ENCODE measurements around the gene SIM2.

Gene SIM2

GRCh38 chr21:36700971-36701755, 2.2 kb downstream of the SIM2 start:
- FAIRE-seq, result no peak

GRCh38 chr21:36701756-36702621, 3.1 kb downstream of the SIM2 start:
- no peak for FAIRE-seq

DNA sequence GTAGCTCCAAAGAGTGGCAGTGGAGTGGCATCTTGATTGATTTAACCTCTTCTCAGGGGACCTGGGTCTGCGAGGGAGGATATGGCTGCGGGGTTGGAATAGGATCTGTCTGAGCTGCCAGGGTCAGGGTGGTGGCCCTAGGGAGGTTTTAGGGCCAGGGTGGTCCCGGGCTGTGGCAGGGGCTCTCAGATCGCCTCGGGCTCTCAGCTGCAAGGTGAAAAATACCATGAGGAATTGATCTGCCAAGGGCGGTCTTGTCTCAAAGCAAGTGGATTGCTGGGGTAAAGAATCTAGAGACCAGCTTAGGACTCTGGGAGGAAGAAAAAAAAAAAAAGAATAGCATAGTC, 3.7 kb downstream of the SIM2 start:
- FAIRE-seq, result no peak

DNA sequence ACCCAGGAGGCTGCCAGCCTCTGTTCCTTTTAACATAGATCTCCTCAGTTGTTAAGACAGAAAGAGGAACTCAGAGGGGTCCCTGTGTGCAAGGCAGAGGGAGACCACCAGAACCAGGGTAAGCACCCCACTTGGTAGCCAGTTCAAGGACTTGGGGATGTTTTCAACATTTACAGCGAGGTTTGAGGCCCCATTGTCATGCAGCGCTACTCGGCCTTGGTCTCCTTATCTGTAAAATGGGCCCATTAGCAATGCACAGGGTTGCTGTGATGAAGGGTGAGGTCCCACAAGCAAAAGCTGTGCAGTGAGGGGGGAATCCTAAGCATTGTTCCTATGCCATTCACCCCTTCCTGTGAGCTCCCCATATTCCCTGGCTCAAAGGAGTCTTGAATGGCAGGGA, 4.2 kb downstream of the SIM2 start:
- no peak for FAIRE-seq

DNA sequence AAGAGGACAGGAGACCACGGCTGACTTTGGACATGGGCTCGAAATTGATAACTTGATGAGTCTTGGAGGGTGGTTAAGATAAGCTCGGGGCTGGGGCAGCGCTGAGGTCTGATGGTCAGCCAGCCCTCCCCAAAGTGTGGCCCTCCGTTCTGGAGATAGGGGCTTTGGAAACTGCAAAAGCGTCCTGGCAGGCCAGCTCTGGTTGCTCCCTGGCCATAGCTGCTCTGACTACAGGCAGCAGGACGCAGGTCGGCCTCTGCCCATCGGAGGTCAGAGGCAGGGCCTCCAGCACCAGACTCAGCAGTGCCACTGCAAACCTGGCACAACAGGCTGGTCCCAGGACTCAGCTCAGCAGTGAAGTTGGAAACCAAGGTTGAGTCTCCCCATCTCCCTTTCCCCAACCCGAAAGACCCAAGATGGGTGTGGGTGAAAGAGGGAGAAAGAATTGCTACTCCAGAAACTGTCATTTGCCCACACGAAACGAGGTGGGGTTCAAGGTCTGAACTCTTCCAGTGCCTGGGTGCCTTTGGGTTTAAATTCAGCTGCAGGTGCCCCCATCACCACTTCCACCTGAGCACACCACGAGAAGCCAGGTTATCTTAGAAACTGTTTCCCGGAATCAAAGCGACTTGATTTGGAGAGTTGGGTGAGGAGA, 4.8 kb downstream of the SIM2 start:
- FAIRE-seq, result no peak

DNA sequence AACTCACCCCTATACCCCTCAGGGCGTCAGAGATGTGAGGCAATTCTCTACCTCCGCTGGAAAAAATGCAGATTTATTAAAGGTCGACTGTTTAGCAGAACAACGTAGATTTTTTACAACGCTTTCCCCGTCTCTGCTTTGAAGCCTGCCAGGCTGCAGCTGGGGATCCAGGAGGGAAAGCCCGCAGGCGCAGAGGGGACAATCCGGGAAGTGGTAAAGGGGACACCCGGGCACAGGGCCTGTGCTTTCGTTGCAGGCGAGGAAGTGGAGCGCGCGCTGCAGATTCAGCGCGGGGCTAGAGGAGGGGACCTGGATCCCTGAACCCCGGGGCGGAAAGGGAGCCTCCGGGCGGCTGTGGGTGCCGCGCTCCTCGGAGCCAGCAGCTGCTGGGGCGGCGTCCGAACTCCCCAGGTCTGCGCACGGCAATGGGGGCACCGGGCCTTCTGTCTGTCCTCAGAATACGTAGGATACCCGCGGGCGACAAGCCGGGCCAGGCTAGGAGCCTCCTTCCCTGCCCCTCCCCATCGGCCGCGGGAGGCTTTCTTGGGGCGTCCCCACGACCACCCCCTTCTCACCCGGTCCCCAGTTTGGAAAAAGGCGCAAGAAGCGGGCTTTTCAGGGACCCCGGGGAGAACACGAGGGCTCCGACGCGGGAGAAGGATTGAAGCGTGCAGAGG, 5.5 kb downstream of the SIM2 start:
- no peak for FAIRE-seq

GRCh38 chr21:36704958-36705678, 6.2 kb downstream of the SIM2 start:
- FAIRE-seq, result no peak

- FAIRE-seq, result no peak
These were observed 7.0 kb downstream of the SIM2 start for GRCh38 chr21:36705679-36706481.

DNA sequence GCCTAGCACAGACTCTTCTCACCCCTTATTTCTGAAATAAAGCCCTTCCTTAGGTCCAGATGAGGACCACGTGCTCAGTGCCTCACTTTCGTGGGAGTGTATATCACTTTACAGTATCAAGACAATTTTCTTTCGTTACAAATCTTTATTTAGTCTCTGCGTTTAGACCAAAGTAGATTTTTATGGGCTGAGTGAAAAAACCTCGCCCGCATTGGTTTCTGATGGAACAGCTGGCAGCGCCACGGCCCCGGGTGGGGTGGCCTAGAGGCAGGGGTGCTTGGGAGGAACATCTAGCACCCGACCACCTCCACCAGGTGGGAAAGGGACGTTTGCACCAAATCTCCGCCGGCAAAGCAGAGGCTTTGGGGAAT, 7.6 kb downstream of the SIM2 start:
- no peak for FAIRE-seq

DNA sequence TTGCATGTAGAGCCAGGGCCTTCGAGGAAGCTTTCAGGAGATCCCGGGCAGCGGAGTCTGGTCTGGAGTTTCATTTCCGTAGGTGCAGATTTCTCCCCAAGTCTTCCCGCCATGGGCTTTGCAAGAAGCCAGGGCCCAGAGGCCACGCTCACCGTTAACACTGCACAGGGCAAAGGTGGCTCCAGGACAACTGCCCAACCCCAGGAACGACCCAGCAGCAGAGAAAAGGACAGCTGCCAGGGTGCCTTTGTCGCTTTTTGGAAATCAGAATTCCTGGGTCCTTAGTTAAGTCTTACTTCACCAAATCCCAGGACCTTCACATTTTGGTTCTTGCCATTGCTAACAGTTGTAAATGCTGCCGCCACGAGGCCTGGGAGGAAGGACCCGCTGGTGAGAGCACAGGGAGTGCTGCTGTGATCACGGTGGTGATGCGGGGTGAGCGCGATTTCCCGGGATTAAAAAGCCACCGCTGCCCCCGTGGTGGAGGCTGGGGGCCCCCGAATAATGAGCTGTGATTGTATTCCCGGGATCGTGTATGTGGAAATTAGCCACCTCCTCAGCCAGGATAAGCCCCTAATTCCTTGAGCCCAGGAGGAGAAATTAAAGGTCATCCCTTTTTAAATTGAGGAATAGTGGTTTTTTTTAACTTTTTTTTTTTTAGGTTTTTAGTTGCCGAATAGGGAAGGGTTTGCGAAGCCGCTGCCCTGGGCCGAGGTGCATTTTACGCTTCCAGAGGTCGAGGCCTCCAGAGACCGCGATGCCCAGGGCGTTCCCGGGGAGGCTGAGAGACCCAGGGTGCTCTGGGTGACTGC, 8.2 kb downstream of the SIM2 start:
- FAIRE-seq, result no peak

DNA sequence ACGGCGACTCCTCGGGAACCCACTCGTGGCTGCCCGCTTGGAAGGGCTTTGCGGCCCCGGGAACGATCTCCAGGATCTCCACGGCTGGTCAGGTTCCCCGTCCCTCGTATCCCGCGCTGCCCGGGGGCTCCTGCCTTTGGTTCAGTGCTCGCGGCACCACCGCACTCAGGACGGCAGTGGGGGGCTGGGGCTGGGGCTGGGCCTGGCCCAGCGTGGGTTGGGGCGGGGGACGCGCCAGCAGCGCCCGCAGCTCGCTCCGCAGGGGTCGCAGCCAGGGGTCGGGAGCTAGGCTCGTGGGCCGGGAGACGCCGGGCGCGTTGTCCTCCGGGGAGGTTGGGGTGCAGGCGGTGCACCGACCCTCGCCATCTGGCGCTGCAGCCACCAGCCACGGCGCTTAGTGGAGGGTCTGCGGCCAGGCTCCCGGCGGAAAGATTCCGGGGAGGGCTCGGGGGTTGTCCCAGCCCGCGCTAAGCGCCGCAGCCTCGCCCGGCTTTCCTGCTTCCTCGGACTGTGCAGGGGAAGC, 8.9 kb downstream of the SIM2 start:
- FAIRE-seq, result no peak

DNA sequence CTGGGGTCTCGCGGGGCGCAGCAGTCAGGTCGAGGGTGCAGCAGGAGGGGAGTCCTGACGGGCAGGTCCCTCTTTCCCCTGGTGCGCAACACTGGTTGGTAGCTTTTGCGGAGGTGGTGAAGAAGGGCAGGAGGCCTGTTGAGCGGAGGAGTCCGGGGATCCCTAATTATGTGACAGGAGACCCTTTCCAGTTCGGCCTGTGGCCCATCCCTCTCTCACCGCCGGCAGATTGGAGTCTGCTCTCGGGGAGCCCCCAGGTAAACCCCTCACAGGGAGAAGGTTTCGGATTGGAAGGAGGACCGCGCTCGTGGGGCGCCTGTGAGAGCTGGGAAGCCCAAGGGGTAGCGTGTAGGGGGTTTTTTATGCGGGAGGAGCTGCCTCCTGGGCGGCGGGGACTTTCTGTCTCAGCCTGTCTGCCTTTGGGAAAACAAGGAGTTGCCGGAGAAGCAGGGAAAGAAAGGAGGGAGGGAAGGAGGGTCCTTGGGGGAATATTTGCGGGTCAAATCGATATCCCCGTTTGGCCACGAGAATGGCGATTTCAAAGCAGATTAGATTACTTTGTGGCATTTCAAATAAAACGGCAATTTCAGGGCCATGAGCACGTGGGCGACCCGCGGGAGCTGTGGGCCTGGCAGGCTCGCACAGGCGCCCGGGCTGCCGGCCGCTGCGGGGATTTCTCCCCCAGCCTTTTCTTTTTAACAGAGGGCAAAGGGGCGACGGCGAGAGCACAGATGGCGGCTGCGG, 9.5 kb downstream of the SIM2 start:
- no peak for FAIRE-seq

DNA sequence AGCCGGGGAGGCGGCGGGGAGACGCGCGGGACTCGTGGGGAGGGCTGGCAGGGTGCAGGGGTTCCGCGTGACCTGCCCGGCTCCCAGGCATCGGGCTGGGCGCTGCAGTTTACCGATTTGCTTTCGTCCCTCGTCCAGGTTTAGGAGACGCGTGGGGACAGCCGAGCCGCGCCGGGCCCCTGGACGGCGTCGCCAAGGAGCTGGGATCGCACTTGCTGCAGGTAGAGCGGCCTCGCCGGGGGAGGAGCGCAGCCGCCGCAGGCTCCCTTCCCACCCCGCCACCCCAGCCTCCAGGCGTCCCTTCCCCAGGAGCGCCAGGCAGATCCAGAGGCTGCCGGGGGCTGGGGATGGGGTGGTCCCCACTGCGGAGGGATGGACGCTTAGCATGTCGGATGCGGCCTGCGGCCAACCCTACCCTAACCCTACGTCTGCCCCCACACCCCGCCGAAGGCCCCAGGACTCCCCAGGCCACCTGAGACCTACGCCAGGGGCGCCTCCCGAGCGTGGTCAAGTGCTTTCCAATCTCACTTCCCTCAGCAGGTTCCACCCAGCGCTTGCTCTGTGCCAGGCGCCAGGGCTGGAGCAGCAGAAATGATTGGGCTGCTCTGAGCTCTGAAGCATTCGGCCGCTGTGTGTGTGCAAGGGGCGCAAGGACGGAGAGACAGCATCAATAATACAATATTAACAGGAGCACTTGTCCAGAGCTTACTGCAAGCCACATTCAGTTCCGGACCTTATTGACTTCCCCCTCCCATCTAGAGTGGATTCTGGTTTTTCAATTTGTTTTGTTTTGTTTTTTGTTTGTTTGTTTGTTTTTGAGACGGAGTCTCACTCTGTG, 10.3 kb downstream of the SIM2 start:
- FAIRE-seq, result no peak

GRCh38 chr21:36709868-36710728, 11.2 kb downstream of the SIM2 start:
- no peak for FAIRE-seq

DNA sequence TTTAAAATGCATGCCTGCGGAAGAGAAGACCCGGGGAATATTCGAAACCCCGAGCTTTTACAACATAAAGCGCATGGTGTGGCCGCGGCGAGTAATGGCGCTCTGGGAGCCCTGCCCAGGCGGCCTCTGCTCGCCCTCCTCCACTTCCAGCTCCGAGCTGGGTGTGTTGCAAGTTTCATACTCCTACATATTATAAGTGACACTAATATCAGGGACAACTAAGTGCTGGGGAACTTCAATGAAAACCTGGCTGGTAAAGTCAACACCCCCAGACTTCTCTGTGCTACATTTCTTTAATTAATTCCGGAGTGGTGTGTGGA, 11.8 kb downstream of the SIM2 start:
- FAIRE-seq, result no peak

DNA sequence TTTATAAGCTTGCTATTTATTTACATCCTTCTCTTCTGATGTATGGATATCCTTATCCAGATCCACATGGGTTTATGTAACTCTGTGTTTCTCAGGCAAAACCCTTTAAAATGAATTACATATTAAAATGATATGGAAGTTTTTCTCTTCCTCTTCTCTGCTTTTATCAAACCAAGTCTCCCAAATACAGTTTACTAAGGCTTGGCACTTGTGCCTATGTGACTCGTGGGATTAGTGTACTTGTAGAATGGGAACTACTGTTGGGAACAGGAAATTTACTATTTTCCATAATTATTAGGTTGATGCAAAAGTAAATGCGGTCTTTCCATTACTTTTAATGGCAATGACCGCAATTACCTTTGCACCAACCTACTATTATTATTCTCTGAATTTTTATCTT, 14.8 kb downstream of the SIM2 start:
- FAIRE-seq, result no peak

DNA sequence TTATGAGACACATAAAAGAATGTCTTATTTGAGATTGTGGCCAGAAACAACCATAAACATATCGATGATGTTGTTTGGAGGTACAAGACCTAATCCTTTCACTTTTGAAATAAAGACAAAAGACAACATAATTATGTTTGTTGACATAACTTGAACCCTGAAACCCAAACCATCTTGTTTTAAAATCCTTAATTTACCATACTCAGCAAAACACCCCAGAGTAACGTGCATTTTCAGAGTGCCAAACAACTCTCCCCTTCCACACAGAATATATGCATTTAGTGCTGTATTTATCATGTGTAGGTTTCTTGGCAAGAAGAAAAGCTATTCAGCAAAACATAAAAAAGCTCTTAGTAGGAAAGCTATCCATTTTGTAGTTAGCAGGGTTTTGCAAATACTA, 17.5 kb downstream of the SIM2 start:
- FAIRE-seq, result no peak

DNA sequence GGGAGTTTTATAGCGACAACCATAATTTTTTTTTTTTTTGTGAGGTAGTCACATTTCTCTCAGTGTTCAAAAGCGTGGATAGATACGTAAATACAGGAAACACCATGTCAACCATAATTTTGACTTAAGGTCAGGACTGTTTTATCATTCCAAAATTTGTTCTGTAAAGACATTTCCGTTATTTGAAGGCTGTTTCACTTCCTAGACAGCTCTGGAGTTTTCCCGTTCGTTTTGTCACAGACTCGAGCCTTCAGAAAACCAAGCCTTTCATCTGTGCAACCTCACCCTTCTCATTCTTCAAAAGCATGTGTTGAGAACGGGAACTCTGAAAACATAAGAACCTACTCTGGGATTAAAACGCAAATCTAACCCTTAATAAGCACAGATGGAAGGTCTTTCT, 17.9 kb downstream of the SIM2 start:
- FAIRE-seq, result no peak

All from G401.6 (cell line).